B cell (primary cell): ENCODE data around the gene SLC7A7.

ENCODE experiments used
- EZH2 ChIP-seq: IDR thresholded peaks from 2 replicates; pipeline ENCODE4 v1.6.1; 2012; ENCODE audit warnings: borderline replicate concordance, low read depth, mild to moderate bottlenecking, moderate library complexity, low read length; ENCODE audit not compliant: insufficient read depth, poor library complexity, severe bottlenecking
- TF ChIP-seq, protein P1 (sequence below): fragments of 200-600 bp; IDR thresholded peaks from one replicate; pipeline ENCODE4 v1.8.0; 2022; ENCODE audit warnings: antibody characterized with exemption, mild to moderate bottlenecking

DNA sequence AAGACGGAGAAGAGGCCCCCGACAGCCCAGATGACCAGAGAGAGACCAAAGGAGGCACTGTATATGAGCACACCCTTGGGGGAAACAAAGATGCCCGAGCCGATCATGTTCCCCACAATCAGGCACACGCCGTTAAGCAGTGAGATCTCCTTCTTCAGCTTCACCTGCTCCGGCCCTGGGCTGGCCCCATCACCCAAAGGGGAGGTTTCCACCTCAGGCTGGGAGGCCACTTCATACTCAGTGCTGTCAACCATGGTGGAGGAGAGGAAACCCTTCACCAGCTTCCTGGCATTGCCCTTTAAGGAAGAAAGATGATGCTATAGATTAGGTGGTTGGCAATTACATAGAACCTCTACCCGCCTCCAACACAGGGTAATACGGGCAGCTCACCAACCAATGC lies 2.1 kb downstream of the SLC7A7 start:
- TF ChIP-seq, protein P1, sequence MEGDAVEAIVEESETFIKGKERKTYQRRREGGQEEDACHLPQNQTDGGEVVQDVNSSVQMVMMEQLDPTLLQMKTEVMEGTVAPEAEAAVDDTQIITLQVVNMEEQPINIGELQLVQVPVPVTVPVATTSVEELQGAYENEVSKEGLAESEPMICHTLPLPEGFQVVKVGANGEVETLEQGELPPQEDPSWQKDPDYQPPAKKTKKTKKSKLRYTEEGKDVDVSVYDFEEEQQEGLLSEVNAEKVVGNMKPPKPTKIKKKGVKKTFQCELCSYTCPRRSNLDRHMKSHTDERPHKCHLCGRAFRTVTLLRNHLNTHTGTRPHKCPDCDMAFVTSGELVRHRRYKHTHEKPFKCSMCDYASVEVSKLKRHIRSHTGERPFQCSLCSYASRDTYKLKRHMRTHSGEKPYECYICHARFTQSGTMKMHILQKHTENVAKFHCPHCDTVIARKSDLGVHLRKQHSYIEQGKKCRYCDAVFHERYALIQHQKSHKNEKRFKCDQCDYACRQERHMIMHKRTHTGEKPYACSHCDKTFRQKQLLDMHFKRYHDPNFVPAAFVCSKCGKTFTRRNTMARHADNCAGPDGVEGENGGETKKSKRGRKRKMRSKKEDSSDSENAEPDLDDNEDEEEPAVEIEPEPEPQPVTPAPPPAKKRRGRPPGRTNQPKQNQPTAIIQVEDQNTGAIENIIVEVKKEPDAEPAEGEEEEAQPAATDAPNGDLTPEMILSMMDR: no peak
- TF ChIP-seq EZH2: no peak
